Measurements from ENCODE around the gene TRMT44.
"Not testable (repeated sequence)": the region's sequence is repeated elsewhere in the genome, so short reads cannot be mapped to it uniquely, and the experiment has no call there.

The TRMT44 gene

GRCh38 chr4:8440492-8441311, at the start of gene TRMT44, which contains the start of gene ACOX3:
TSS of gene TRMT44 (plus strand) at chr4:8440777. CDS start at chr4:8440823, 46 bp downstream.
TSS of gene ACOX3 (minus strand) at chr4:8440723. CDS start at chr4:8416521, 24,202 bp downstream.
- DNase-seq: peak; percentile 1

- DNase-seq: no peak
These were observed 49.5 kb upstream of the TRMT44 start for GRCh38 chr4:8391071-8391470.

GRCh38 chr4:8391972-8392371, 48.6 kb upstream of the TRMT44 start:
- peak; percentile 2 for DNase-seq

GRCh38 chr4:8392591-8393190, 47.9 kb upstream of the TRMT44 start:
- no peak for DNase-seq

GRCh38 chr4:8393593-8394038, 47.0 kb upstream of the TRMT44 start:
- DNase-seq: no peak

GRCh38 chr4:8394061-8394519, 46.5 kb upstream of the TRMT44 start:
- no peak for DNase-seq

- DNase-seq: no peak
These were observed 45.8 kb upstream of the TRMT44 start for GRCh38 chr4:8394806-8395205.

GRCh38 chr4:8395504-8396296, 44.9 kb upstream of the TRMT44 start:
- no peak for DNase-seq

- no peak for DNase-seq
These were observed 43.7 kb upstream of the TRMT44 start for GRCh38 chr4:8396762-8397406.

GRCh38 chr4:8398347-8398746, 42.2 kb upstream of the TRMT44 start:
- no peak for DNase-seq

GRCh38 chr4:8399298-8399697, 41.3 kb upstream of the TRMT44 start:
- no peak for DNase-seq

GRCh38 chr4:8400632-8401325, 39.8 kb upstream of the TRMT44 start:
- no peak for DNase-seq

- no peak for DNase-seq
These were observed 38.9 kb upstream of the TRMT44 start for GRCh38 chr4:8401665-8402064.

- no peak for DNase-seq
These were observed 38.4 kb upstream of the TRMT44 start for GRCh38 chr4:8402181-8402597.

- no peak for DNase-seq
These were observed 37.9 kb upstream of the TRMT44 start for GRCh38 chr4:8402640-8403039.

- DNase-seq: no peak
These were observed 37.3 kb upstream of the TRMT44 start for GRCh38 chr4:8403173-8403753.

- no peak for DNase-seq
These were observed 36.6 kb upstream of the TRMT44 start for GRCh38 chr4:8403976-8404375.

- no peak for DNase-seq
These were observed 35.6 kb upstream of the TRMT44 start for GRCh38 chr4:8404791-8405515.

GRCh38 chr4:8405516-8405875, 35.1 kb upstream of the TRMT44 start:
- DNase-seq: no peak

- DNase-seq: not testable (repeated sequence)
These were observed 33.7 kb upstream of the TRMT44 start for GRCh38 chr4:8406887-8407286.

GRCh38 chr4:8407316-8407715, 33.3 kb upstream of the TRMT44 start:
- no peak for DNase-seq

Data from SHP77 treated with DMSO at 0.1 percent for 48 hours (cell line).